Measurements from ENCODE around the gene TRPC5OS.

TRPC5OS gene

GRCh38 chrX:111875881-111876280 is at the start of gene TRPC5OS:
TRPC5OS (plus strand) TSS chrX:111876181; CDS start chrX:111901850, 25,669 bp downstream.
- no peak for DNase-seq

GRCh38 chrX:111829345-111829744 is 46.6 kb upstream of the TRPC5OS start:
- DNase-seq, result no peak

GRCh38 chrX:111830571-111830970 is 45.4 kb upstream of the TRPC5OS start:
- no peak for DNase-seq

DNA sequence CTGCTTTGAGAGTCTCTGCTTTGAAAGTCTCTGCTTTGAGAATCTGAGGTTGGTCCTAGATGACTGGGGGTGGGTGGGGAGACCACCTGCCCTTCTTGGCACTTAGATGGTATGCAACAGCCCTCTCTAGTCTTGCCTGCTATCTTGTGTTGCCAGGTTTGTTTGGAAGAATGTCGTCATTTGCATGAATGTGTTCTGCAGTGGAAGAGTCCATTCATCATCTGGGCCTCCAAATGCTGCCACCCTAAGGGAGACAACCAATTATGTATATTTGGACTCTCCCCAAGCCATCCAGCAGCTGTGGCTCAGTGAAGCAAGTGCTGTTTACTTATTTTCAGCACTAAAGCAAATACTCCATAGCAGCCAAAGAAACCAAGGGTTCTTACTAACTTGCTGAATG is 44.6 kb upstream of the TRPC5OS start:
- DNase-seq, result no peak

- DNase-seq, result no peak
These were observed 38.8 kb upstream of the TRPC5OS start for GRCh38 chrX:111837197-111837596.

DNA sequence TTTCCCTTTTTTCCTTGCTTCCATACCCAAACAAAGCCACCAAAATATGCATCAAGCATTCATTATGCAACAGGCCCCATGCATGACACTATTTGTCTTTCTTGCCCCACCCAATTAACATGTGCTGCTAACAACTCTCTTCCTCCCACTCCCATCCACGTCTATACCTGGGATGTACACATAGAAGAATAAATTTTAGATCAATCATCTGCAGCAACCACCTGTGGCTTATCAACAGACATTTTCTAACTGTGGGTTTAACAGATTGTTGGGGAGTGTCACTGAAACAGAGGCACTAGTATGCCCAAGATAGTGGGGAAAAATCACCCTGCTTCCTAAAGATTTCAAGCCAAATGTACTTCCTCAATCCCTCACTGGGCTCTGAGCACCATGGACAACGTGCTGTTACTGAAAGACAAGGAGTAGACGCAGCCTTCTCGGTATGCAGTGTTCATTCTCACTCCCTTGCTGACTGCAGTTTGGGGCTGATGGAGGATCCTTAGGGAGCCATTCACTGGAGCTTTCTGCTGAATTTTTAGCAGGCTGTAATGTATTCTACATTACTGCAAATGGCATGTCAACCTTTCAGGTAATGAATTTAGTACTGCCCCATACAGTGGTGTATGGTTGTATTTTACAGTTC is 28.4 kb upstream of the TRPC5OS start:
- DNase-seq, result no peak

- DNase-seq, result no peak
These were observed 27.4 kb upstream of the TRPC5OS start for GRCh38 chrX:111848541-111848940.

DNA sequence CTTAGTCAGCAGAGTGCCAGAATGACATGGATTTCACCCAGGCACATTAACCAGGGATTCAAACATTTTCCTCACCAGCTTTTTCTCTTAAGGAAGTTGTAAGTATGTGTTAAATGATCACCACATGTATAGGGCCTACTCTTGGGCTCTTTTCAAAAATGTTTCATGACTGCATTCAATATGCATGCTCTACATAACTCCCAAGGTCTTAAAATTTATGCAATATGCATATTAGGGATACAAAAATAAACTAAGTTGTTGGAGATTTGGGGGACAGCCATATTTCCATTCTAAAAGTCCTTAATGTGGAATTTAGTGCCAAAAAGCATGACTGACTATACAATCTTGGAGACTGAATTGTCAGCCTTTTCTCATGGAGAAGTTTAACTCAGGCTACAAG is 25.0 kb upstream of the TRPC5OS start:
- DNase-seq, result no peak

DNA sequence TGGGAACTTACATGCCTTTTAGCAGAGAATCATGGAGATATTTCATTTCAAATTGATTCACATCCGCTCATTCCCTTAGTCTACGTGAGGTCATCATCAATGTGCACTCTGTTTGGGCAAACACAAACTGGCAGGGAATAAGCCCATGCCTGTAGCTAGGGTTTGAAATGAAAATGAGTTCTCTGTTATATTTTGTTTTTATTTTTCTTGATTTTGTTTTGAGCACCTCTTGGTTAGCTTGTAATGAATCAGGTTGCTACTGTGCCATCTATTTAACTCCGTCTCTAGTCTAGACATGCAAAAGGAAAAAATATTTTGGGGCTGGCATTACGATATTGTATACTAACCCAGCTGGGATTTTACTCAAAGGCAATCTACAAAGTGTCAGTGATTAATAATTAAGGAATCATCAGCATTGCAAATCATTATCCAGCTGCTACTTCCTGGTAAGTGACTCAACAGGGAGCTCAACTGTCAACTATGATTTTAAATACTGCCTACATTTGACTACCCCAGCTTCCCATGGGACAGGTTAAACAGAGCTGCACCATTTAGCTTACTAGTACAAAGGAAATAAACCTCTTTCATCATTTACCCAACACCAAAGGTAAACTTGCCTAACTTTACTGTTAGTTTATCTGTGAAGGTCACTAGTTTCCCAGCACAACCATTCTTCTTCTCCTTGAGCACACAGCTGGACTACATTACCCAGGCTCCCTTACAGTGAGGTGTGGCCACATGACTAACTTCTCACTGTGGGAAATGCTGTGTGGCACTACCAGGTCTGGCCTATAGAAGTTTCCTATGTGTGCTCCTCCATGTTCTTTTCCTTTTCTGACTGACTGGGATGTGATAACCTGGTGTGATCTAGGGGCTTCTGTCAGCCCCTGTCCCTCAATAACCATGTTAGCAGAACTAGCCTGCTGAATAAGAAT is 21.2 kb upstream of the TRPC5OS start:
- no peak for DNase-seq

GRCh38 chrX:111857534-111858060 is 18.4 kb upstream of the TRPC5OS start:
- DNase-seq, result no peak

GRCh38 chrX:111861605-111862004 is 14.4 kb upstream of the TRPC5OS start:
- DNase-seq, result no peak

DNA sequence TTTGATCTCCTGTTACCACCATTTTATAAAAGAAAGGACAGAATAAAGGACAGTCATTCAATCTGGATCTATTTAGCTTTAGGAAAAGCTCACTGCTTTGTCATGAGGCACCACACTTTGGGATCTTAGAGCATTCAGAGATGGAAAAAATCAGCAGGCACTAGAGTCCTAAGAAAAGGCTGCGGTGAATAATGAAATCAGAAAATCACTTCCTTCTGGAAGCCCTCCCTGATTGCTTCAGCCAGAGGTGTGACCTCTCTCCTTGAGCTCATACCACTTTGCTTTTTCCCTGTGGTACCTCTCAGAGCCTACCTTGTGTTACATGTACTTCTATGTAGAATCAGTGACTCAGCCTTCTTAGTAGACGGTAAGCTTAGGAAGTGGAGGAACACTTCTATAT is 8.7 kb upstream of the TRPC5OS start:
- no peak for DNase-seq

DNA sequence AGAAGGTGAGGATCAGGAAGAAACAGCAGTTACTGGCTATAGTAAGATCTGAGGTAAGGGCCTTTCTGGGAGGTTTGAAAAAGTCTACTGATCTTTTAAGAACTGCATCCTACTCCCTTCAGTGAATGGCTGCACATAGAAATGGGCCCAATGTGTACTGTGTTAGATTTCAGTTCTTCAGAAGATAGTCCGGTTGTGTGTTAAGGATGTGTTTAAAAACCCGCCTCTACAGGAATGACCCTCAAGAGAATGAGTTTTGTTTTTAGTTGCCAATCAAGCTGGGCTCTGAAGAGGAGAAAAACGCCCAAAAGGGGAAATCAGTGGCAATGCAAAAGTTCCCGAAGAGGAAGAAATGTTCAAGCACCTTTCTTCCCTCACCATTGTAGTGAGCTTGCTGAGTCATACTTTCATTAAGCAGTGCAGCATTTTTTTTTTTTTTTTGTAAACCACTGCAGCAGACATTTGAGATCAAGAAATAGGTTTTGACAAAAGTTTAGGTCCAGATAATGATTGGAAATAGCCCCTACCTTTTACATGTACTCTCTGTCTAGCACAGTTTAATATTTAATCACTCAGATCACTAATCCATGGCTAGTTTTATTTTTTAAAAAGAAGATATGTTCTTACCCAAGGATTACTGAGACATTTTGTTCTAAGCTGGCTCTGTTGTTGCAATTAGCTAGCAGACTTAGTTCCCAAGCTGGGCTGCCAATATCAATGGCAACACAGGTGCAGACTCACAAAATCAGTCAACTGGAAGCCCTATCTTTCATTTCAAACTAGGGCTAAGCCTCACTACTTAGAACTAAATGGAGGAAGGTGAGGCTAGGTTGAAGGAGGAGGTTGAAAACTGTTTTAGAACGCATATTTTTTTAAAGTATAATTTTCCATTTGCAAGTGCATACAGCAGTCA is 7.0 kb upstream of the TRPC5OS start:
- DNase-seq, result no peak

GRCh38 chrX:111869639-111870034 is 6.3 kb upstream of the TRPC5OS start:
- DNase-seq, result peak in 1 of 2 experiments; percentile 7

DNA sequence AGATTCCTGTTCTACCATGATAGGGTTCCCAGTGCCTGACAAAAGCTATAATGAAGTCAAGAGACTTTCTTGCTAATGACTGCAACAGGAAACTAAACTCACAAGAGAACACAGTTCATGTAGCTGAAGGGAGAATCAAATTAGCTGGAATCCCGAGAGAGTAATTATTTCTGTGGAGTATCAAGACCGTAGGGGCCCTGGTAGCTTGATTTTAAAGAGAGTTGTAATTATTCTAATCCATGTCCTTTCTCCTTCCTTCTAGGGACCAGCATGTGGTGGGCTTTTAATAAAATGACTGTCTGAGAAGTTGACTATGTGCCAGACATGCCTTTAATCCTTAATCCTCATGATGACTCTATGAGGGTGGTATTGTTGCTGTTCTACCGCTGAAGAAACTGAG is 1.7 kb upstream of the TRPC5OS start:
- DNase-seq, result no peak

DNA sequence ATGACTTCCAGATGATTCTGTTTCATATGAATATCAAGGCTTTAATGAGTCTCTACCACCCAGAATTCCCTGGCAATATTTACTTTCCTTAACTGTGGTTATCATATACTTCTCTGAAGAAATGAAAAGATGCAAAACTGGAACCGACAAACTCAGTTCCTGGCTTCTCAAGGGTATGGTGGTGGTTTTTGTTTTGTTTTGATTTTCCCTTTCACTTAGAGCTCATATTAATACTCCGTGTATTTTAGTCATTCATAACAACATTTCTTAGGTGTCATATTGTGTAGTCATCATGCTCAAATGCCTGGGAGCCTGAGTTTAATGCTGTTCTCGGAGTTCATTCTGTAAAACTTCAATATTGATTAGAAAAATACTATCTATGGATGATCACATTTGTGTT is 665 bp downstream of the TRPC5OS start:
- no peak for DNase-seq

GRCh38 chrX:111877681-111878080 is 1.7 kb downstream of the TRPC5OS start:
- no peak for DNase-seq

DNA sequence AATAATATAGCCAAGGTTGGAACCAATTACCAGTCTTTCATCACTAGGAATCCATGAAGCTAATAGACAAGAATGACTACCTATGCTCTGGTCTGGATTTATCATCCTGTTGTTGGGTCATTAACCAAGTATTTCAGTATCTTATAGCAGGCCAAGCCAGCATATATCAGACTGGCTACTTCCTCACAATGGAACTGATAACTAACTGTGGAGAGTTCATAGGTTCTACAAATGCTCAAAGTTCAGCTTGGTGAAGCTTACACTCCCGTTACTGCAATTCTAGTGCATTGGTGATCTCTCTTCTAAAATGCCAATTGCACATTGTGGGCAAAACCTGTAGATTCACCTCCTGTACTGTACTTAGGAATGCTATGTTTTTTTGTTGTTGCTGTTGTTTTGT is 4.8 kb downstream of the TRPC5OS start:
- DNase-seq, result no peak

DNA sequence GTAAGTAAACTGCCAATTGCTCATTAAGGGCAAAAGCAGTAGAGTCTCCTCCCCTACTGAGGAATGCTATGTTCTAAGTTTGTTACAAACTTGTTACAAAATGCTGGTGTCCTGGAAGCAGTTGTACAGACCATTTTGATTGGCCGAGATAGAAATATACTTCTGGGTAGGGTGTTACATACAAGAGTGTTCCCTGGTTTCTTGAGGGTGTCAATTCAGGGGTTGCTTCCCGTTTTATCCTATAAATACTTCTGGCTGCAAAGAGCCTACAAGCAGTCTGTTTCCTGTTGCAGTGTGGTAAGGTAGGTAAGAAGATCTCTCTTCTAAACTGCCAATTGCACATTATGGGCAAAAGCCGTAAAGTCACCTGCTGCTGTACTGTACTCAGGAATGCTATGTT is 5.7 kb downstream of the TRPC5OS start:
- DNase-seq, result no peak

- no peak for DNase-seq
These were observed 10.7 kb downstream of the TRPC5OS start for GRCh38 chrX:111886678-111887077.

- DNase-seq, result no peak
These were observed 12.6 kb downstream of the TRPC5OS start for GRCh38 chrX:111888600-111888999.

- DNase-seq, result no peak
These were observed 16.4 kb downstream of the TRPC5OS start for GRCh38 chrX:111892375-111892774.

DNA sequence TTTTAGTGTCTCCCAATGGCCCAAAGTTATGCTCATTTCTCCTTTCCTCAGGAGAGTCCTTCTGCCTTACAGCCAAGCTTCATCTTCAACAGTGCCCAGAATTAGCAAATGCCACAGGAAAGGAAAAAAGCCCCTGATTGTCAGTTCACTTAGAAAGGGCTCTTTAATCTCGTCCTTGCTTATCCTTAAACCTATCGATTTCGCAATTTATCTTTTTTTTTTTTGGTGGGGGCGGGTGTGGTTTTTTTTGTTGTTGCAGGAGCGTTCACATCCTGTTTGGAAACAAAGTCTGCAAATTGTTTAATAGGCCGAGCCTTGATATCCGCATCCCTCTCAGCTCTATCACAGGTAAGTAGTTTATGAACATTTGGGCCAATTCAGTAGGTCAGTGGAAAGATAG is 20.2 kb downstream of the TRPC5OS start:
- no peak for DNase-seq

All from cerebellar nuclear complex (tissue), 1 donor.